Mesothelial cell of epicardium (in vitro differentiated cells): ENCODE data around the gene SPEN. TPM values are rescaled to one million over a fixed set of nuclear protein-coding genes. Genes with fewer than 3 reads are reported as not detected.
"Not testable (repeated sequence)": the region's sequence is repeated elsewhere in the genome, so short reads cannot be mapped to it uniquely, and the experiment has no call there.

Experiments
- DNase-seq, 2 experiments: peaks; one replicate each; pipeline ENCODE4 v3.0.0; 2021; ENCODE audit warnings: low spot score in 2 of 2; ENCODE audit not compliant: unreplicated experiment in 2 of 2
- H3K27ac Mint-ChIP-seq: 2 replicates; pipeline ENCODE4 v1.8.0; 2021; ENCODE audit warnings: mixed read lengths
- H3K27me3 Mint-ChIP-seq: 2 replicates; pipeline ENCODE4 v1.8.0; 2021; ENCODE audit warnings: low read depth, mixed read lengths
- H3K36me3 Mint-ChIP-seq: 2 replicates; pipeline ENCODE4 v1.8.0; 2021; ENCODE audit warnings: mixed read lengths
- H3K4me1 Mint-ChIP-seq: 2 replicates; pipeline ENCODE4 v1.8.0; 2021; ENCODE audit warnings: mixed read lengths
- H3K4me3 Mint-ChIP-seq: 2 replicates; pipeline ENCODE4 v1.8.0; 2021; ENCODE audit warnings: mild to moderate bottlenecking, moderate library complexity, mixed read lengths
- H3K9me3 Mint-ChIP-seq: 2 replicates; pipeline ENCODE4 v1.8.0; 2021; ENCODE audit warnings: mixed read lengths
- CTCF ChIP-seq: fragments of 200-600 bp; sonication (generic); IDR thresholded peaks from one replicate; pipeline ENCODE4 v1.5.0; 2021; ENCODE audit warnings: antibody characterized with exemption; ENCODE audit not compliant: unreplicated experiment
- total RNA-seq: library from RNA; stranded (reverse); gene quantifications from 3 replicates; pipeline ENCODE4 v1.2.1, GENCODE V29; 2021

Gene SPEN
- total RNA-seq, 1 donor from 2014 or later, result 88.0 TPM

DNA sequence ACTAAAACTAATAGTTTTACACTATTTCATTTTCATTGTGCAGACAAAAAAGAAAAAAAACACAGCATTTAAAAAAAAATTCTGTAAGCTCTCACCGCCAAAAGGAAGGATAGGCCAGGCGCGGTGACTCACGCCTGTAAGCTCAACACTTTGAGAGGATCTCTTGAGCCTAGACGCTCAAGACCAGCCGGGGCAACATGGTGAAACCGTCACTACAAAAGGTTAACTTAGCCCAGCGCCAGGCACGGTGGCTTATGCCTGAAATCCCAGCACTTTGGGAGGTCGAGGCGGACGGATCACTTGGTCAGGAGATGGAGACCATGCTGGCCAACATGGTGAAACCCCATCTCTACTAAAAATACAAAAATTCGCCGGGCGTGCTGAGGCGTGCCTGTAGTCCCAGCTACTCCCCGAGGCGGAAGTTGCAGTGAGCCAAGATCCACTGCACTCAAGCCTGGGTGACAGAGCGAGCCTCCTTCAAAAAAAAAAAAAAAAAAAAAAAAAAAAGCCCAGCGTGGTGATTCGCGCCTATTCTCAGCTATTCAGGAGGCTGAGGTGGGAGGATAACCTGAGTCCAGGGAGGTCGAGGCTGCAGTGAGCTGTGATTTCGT is 14.3 kb upstream of the SPEN start:
- Mint-ChIP-seq H3K27me3 (no peaks in the 10 kb centered on the region), H3K4me1 (peaks cover 37% of the 10 kb centered on the region), H3K36me3 (peaks cover 4% of the 10 kb centered on the region), H3K27ac (peak overlapping the region; percentile 99), H3K4me3 (peak overlapping the region; percentile 81), H3K9me3 (no peaks in the 10 kb centered on the region)
- no peak for TF ChIP-seq CTCF
- no peak for DNase-seq

GRCh38 chr1:15833842-15834405 is 13.6 kb upstream of the SPEN start:
- Mint-ChIP-seq H3K36me3 (peaks cover 4% of the 10 kb centered on the region), H3K9me3 (no peaks in the 10 kb centered on the region), H3K4me1 (peaks cover 37% of the 10 kb centered on the region), H3K4me3 (peak overlapping the region; percentile 81), H3K27ac (peak overlapping the region; percentile 99), H3K27me3 (no peaks in the 10 kb centered on the region)
- DNase-seq, result no peak
- no peak for TF ChIP-seq CTCF

DNA sequence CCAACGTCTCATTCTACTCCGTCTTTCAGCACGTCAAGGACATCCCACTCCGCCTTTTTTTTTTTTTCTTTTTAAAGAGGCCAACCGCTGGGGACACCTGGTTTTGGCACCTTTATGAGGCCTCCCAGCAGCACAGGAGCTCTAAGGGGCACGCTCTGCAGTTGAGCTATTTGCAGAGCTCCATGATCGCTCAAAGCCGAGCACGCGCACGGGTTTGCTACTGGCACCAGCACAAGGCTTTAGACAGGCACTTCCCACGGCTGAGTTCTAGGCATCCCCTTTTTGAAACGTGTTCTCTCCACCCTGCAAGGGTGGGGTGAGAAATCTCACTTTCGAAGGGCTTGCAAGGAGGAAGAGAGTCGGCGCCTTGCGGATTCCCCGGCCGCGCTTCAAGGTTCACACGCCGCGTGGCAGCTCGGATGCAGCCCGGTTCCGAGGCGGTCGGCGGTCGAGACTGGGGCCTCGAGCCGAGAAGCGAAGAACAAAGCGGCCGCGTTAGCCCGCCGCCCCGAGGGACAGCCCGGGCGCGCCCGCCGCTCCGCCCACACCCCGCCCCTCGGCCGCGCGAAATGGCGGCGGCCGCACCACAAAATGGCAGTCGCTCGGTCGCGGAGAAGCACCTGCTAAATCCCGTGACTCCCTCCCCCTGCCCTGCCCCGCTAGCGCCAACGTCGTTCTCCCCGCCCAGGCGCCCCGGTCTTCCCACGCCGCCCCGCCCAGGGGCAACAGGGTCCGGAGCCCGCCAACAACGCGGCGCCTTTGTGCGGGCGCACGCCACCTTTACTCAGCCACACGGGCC is 12.9 kb upstream of the SPEN start:
- H3K27me3 Mint-ChIP-seq, result no peaks in the 10 kb centered on the region
- no peak for TF ChIP-seq CTCF
- peak overlapping the region; percentile 81 for H3K4me3 Mint-ChIP-seq
- peak overlapping the region; percentile 99 for H3K27ac Mint-ChIP-seq
- H3K36me3 Mint-ChIP-seq, result peaks cover 4% of the 10 kb centered on the region
- peaks cover 37% of the 10 kb centered on the region for H3K4me1 Mint-ChIP-seq
- peak; percentile 79 to 84 for DNase-seq
- no peaks in the 10 kb centered on the region for H3K9me3 Mint-ChIP-seq

DNA sequence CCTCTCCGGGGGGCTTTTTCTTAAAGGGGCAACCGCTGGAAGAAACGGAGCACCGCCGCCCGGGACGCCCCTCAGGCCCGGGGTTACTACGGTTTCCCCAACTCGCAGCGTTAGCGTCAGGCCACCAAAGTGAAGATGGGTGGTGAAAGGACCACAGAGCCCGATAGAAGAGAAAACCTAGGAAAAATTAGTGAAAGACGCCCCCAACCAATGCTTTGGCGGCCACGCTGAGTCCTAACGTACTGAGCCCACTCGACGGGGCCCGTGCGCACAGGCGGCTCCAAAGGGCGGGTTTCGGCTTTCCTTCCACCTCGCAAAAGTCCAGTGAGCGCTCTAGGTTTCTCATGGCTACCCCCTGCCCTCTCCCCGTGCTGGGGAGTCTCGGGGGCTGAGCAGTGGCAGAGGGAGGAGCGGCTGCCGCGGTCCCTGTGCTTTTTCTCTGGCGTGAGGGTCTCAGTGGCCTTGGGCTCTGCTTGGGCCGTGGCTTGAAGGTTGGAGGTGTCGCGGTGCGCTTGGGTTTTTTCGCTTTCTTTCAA is 12.2 kb upstream of the SPEN start:
- Mint-ChIP-seq H3K9me3 (no peaks in the 10 kb centered on the region), H3K4me3 (peak overlapping the region; percentile 81), H3K36me3 (peaks cover 4% of the 10 kb centered on the region), H3K4me1 (peaks cover 31% of the 10 kb centered on the region), H3K27me3 (no peaks in the 10 kb centered on the region), H3K27ac (peak overlapping the region; percentile 99)
- no peak for DNase-seq
- no peak for TF ChIP-seq CTCF

- H3K4me1 Mint-ChIP-seq, result peaks cover 24% of the 10 kb centered on the region
- peak overlapping the region; percentile 81 for H3K4me3 Mint-ChIP-seq
- peaks cover 4% of the 10 kb centered on the region for H3K36me3 Mint-ChIP-seq
- TF ChIP-seq CTCF, result no peak
- H3K27ac Mint-ChIP-seq, result peak overlapping the region; percentile 99
- H3K27me3 Mint-ChIP-seq, result no peaks in the 10 kb centered on the region
- H3K9me3 Mint-ChIP-seq, result no peaks in the 10 kb centered on the region
- peak; percentile 99 for DNase-seq
Observed at GRCh38 chr1:15835741-15836510, 11.6 kb upstream of the SPEN start.

DNA sequence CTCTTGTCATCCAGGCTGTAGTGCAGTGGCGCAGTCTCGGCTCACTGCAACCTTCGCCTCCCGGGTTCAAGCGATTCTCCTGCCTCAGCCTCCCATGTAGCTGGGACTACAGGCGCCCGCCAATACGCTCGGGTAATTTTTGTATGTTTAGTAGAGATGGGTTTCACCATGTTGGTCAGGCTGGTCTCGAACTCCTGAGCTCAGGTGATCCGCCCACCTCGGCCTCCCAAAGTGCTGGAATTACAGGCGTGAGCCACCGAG is 11.1 kb upstream of the SPEN start:
- DNase-seq, H3K36me3 Mint-ChIP-seq, H3K9me3 Mint-ChIP-seq, H3K27me3 Mint-ChIP-seq: not testable (repeated sequence)
- Mint-ChIP-seq H3K4me3 (peak overlapping the region; percentile 81), H3K27ac (peak overlapping the region; percentile 99), H3K4me1 (peaks cover 22% of the 10 kb centered on the region)
